ENCODE measurements around the gene CDK2AP2.
"Not testable (repeated sequence)": the region's sequence is repeated elsewhere in the genome, so short reads cannot be mapped to it uniquely, and the experiment has no call there.

Gene CDK2AP2

DNA sequence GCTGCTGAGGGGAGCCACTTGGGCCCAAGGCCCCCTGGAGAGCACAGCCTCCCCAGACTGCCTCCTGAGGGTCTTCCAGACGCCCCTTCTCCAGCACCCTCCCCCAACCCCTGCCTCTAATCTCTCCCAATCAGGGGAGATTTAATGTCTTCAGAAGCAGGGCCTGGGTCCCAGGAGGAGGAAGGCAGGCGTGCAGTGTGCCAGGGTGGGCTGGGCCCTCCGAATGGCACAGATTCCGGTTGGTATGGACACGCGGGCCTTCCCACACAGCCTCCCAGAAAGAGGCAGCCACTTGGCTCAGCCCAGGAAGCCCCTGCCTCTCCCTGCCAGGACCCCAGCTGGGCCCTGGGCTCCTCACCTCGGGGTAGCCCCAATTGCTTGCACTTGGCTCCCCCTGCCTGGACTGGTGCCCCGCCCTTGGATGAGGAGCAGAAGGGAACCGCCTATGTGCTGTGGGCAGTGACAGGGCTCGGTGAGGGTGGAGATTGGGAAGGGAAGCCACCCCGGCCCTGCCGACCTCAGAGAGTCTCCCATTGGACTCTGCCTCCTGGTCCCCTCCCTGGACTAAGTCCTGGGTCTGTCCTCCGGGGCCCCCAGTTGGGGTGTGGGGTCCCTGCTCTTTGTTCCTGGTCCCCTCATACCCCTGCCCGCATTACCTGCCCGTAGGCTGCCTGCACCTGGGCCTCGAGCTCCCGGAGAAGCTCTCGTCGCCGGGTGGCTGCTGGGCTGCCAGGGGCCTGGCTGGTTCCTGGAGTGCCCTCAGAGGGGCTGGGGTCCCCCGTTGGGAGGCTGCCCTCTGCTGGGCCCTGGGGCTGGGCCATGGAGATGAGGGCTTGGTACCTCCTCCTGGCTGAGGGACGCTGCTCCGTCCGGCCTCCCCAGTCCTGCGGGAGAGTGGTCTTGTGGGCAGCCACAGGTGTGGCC lies 15.9 kb upstream of the CDK2AP2 start:
- DNase-seq = no peak

DNA sequence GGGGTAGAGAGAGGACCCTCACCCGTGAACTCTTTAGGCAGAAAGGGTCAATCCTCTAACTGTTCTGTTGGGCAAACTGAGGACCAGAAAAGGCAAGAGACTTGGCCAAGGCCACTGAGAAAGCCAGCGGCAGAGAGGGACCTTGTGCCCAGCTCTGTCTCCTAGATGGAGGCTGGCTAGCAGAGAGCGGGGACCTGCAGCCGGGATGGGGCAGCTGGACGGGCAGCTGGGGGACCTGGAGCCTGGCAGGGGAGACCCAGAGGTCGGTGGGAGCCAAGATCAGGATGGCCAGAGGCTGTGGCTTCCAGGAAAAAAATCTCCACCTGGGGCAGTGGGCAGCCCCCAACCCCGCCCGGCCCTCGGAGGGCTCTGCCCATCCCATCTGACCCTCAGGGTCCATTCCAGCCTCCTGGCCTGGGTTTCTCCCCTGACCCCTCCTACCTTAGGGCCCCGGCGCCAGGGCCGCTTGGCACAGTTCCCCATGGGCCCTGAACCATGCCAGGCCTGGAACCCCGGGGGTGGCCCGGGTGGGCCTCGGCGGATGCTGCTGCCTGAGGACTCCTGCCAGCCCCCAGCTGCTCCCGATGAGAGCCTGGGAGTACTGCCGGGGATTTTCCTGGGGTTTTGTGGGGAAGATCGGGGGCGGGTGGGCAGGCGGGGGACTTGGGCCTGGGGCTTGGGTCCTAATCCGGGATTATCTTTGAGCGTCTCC lies 15.0 kb upstream of the CDK2AP2 start, which contains the start of gene CABP2:
TSS of gene CABP2 (minus strand) at position 603 of the 712 bp plus-strand sequence. CDS start at position 483, 120 bp downstream.
- DNase-seq = no peak

DNA sequence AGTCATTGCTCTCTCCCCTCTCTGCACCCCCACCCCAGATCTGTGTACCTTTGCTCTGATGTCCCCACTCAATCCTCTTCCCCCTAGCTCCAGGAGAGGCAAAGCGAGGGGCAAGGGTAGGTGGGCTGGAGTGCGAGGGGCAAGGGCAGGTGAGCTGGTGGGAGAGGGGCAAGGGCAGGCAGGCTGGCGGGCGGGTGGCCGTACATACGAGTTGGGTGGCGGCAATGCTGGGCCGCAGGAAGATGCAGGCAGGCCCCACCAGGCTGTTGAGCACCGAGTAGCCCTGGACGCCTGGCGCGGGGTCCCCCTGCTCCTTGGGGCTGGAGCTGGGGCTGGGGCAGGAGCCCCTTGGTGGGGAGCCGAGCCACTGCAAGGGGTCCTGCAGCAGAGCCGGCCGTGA lies 14.4 kb upstream of the CDK2AP2 start:
- no peak for DNase-seq

DNA sequence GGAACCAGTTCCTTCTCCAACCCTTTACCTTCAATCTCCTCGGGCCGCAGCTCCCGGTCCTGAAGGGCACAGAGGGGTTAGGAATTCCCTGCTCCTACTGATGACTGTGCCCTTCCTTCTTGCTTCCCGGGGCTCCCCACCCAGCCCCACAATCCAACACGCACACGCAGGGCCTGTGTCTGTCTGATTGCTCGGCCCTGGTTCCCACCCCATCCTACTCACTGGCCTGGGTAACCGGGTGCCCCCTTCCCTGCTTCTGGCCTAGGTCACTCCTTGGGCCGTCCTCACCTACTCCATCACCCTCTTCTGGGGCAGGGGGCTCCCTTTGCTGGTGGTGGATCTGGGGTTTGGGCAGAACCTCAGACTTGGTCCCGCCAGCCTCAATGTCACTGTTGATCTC lies 14.0 kb upstream of the CDK2AP2 start:
- DNase-seq = no peak

DNA sequence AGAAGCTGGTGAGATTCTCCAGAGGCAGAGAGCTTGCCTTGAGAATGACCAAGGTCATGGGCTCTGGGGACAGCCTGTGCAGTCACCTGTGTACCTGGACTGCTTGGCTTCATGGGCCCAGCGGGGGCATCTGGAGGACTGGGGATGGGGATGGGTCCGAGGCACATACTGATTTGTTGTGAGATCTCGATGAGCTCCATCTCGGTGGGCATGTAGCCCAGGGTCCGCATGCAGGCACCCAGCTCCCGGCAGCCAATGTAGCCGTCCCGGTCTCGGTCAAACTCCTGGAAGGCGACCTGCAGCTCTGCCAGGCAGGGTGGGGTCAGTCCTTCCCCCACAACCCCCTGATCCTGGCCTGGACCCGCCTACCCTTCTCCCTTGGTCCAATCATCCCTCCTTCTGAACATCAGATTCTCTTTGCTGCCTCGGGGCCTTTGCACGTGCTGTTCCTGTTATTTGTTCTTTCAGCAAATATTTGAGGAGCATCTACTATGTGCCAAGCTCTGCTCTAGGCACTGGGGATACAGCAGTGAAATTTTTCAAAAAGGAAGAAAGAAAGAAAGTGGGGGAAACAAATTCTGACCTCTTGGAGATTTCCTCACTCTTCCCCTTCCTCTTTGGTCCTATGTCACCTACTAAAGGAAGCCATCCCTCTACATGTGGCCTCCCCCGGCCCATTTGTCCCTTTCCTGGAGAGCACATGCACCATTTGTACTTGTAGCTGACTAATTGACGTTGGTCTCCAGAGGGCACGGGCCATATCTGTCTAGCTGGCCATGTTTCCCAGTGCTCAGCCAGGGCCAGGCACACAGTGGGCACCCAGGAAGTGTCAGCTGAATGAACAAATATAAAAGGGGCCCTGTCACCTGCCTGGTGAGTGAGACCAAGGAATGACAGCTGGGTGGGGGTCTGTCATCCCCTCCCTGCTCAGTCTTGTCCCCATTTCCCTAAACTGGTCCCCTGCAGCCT lies 13.2 kb upstream of the CDK2AP2 start:
- DNase-seq = no peak

DNA sequence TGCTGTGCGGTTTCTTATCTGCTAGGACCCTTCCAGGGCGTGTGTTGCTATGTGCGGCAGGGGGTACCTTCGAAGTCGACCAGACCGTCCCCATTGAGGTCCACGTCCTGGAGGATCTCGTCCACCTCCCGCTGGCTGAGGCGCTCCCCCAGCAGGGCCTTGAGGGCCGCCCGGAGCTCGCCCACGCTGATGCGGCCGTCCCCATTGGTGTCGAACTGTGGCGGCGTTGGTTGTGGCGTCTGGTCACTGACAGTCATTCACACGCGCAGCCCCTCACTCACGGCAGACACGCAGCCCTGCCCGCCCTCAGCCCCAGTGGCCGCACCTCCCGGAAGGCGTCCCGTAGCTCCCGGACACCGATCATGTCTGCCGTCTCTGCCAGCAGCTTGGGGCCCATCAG lies 11.8 kb upstream of the CDK2AP2 start:
- no peak for DNase-seq

DNA sequence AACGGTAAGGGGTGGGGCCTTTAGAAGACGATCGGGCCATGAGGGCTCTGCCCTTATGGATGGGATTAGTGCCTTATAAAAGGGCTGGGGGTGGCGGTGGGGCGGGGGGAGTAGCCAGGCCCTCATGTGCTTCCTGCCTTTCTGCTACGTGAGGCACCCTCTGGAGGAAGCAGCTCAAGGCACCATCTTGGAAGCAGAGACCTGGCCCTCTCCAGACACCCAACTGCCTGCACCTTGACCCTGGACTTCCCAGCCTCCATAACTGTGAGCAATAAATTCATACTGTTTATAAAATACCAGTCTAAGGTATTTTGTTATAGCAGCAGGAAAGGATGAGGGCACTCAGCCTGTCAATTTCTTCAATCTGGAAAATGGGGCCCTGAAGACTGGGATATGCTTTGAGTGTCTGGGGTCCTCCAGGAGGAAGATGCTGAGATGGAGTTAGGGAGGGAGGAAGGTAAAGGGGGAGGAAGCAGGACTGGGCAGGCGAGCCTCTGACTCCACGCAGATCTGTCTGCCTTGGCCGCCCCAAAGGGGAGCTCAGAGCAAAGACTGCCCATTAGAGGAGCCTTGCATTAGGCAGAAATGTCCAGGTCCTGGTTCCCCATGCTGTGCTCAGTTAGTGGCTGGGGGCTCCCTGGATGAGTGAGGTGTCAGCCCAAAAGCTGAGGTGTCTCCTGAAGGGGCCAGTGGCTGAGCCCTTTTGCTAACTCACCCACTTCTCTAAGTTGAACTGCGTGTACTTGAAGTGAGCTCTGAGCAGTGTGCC lies 10.0 kb upstream of the CDK2AP2 start:
- DNase-seq = no peak

DNA sequence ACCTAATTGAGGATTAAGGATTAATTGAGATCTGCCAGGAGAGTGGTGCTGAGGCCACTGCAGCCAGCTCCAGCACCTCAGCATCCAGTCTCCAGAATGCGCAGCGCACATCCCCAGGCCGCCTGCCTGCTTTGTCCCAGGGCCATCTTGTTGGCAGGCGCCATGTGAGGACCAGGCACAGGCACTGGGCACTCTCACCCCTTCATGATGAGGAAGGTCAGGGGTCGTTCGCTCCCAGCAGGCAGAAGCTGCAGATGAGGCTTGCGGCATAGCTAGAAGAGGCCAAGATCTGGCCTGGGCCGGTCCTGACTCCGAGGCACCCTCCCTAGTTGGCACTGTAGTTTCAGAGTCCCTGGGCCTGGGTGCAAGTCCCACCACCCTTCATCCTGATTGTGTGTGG lies 8.8 kb upstream of the CDK2AP2 start:
- DNase-seq = no peak

DNA sequence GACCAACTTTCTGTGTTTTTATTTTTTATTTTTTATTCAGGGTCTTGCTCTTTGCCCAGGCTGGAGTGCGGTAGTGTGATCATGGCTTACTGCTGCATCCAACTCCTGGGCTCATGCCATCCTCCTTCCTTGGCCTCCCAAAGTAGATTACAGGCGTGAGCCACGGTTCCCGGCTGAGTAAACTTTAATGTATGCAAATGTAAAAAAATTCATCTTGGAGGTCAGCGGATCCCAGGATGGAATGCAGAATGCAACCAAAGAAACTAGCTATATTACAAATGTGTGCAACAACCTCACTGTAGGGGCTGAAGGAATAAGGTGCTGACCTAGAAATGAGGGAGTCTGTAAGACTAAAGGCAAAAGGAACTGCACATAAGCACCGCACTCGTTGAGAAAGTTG lies 6.2 kb upstream of the CDK2AP2 start:
- no peak for DNase-seq

DNA sequence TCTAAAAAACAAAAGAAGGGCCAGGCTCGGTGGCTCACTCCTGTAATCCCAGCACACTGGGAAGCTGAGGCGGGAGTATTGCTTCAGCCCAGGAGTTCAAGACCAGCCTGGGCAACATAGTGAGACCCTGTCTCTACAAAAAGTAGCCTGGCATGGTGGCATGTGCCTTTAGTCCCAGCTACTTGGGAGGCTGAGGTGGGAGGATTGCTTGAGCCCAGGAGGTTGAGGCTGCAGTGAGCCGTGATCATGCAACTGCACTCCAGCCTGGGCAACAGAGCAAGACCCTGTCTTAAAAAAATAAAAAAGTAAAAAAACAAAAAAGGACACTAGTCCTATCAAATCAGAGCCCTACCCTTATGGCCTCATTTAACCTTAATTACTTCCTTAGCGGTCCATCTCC lies 3.6 kb upstream of the CDK2AP2 start:
- DNase-seq = not testable (repeated sequence)

DNA sequence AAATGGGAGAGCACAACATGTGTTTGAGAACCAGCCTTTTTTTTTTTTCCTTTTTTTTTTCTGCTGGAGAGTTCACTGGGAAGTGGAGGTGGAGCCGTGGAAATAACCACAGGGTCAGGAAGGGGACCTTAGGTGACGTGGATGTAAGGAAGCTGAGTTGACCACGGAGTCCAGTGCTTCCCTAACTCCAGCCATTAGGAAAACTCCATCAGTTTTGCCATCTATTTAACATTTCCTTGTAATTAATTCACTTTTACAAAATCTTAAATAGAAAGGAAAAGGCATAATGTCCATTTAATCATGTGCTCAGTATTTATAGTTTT lies 2.0 kb upstream of the CDK2AP2 start:
- no peak for DNase-seq

DNA sequence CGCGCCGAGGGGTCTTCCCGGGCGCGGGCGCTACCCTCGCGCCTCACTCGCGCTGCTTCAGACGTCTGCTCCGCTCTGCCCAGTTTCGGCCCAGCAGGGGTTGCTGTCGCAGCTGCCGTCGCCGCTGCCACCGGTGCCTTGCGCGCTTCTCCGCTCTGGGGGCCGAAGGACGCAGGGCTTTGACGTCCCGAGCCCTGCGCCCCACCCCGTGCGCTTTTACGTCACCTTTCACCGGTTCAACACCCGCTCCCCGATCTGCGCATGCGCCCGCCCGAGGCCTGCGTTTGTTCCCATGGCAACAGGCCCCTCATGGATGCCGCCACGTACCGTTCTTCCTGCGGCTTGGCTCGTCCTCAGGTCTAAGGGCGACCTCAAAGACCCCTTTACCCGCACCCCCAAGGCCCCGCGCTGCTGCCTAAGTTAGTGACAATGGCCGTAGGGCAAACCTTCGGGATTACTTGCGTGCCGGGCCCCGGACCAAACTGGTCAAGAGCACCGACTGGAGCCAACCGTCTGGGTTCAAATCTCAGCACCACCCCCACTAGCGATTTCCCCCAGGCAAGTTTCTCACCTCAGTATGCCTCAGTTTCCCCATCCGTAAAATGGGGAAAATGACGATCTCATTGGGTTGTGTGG lies 642 bp upstream of the CDK2AP2 start:
- peak; percentile 97 for DNase-seq

DNA sequence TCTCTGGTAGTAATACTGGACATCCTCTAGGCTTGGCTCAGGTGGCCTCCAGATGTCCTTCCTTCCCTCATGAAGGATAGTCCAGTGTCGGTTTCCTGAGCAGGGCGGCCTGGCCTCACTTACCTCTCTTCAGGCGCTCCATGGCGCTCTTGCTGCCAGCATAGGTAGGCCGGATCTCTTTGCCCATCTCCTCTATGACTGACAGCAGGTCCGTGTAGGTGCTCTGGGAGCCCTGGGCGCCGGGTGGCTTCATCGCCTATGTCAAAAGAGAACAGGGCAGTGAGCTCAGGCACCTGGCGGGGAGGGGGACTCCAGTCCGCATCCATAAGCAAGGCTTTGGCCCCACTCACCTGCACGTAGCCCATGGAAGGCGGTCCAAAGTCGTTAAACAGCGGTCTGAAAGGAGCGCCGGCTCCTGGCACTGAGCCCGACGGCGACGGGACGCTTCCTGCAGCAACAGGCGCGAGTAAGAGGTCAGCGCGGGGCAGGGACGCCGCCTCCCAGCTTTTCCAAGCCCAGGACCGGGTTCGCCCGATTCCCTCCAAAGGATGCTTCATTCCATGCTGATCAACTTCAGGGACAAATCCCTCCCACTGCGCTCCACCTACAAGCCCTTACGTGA lies 609 bp downstream of the CDK2AP2 start:
- no peak for DNase-seq

DNA sequence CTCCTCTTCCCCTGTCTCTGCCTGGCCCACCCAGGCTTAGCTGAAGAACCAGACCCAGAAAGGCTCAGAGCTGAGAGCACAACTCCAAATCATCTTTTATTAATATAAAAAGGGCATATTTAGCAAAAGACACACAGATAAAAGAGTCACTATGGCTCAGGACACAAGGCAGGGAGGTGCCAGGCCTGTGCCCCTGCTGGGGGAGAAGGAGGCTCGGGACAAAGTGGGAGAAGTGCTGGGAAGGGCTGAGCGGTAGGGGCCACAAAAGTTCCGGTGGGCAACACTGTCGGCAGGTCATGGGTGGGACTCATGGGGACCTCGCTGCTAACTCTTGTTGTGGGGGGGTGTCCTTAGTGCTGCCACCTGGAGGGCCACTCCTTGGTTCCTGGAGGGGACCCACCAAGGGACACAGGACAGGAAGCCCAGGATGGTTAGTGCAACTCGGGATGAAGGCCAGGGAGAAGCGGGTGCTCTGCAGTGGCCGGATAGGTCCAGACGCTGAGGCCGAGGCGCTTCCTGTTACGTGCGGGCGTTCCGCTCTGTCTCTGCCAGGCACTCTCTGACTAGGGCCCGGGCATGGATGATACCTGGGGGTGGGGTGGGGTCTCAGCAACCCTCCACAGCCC lies 1.4 kb downstream of the CDK2AP2 start:
- DNase-seq = no peak

DNA sequence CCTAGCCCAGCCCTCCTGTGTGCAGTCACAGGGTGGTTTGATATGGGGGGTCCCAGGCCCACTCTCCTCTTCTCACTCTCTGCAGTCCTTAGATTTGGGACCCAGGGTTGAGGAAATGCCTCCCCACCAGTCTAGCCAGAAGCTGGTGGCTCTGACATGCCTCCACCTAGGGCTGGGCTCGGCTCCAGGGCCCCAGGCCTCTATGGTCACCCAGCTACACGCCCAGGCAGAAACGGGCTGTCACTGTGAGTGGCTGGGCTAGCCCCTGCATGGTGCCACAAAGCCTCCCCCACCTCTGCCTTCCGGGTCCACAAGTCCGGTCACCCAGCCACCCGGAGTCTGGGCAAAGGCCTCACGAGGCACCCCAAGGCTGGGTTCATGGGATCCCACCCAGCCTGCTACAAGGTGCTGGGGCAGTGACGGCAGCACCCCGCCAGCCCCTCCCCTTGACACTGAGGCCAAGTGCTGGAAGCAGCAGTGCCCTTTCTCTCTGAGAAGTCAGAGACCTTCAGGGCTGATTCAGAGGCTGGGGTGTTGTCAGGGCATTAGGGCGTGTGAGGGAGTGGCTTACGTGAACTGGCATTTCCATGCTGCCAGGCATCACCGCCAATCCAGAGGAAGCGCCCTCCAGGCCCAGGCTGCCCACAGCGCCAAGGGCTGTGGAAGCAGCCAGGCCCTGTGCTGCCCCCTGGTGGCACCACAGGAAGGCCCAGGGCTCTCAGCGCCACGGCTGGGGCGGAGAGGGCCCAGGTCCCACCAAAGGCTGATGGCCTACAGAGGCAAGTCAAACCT lies 2.2 kb downstream of the CDK2AP2 start:
- DNase-seq = peak; percentile 84

DNA sequence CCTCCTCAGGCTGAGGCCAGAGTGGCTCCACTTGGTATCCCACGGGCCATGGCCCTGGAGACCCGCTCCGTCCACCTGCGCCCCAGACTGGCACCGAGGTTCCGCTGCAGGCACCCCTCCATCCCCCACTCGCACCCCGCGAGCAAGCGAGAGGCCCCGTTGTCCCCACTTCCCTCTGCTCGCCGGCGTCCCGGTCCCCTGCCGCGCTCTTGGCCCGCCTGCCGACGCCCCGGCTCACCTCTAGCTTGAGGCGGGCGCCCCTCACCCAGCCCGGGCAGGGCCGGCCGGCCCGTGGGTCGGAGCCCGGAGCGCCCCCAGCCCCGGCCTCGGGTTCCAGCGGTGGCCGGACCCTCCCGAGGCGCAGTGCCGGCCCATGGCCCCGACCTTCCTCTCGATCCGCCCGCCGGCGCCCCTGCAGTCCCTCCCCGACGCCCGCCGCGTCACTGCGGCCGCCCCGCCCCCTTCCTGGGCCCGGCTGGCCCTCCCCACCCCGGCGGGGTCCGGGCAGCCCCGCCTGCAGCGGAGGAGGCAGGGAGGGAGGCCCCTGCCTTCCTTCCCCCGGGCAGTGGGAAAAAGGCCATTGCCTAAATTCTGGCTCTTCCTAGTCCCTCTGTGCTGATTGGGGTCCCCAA lies 2.9 kb downstream of the CDK2AP2 start, which contains the start of gene PITPNM1:
TSS of gene PITPNM1 (minus strand) at position 414 of the 632 bp plus-strand sequence. CDS start 1,183 bp downstream, outside the sequence.
- no peak for DNase-seq

DNA sequence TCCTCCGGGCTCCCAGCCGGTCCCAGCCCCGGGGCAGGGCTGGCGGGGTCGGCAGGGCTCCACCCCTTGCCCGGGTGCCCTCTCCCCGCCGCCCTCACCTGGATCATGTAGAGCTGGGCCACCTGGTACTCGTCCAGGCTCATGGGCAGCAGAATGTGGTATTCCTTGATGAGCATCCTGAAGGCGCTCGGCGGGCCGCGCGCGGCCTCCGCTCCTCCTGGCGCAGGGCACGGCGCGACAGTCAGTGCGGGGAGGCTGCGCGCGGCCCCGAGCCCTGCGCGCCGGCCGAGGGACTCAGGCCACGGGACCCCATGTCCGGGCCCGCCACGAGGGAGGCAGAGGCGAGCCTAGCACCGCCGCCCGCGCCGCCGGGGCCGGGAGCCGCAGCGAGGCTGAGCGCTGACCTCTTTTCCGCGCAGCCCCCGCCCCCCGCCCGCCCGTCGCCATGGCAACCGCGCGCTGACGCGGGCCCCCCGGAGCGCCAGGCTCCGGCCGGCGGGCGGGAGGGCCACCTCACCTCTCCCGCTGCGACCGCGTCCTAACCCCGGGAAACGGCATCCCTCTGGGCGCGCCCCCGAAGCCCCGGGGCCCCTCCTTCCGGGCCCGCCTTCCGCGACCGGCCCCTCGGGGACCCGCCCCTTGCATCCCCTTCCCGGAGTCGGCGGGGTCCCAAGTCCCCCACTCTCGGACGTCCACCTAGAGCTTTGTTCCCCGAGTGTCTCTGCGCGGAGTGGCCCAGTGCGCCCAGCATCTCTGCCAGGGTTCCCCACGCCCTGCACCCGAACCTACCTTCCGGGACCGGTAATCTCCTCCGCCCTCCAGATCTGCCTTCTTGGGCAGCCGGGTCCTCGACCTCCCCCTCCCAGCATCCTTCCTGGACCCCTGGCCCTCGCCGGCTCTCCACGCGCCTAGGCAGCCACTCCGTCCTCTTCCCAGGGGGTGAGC lies 3.7 kb downstream of the CDK2AP2 start:
- DNase-seq = no peak

Measured in SHP77 treated with DMSO at 0.1 percent for 48 hours (cell line).